Measurements from ENCODE around the gene BPIFA1.

DNA sequence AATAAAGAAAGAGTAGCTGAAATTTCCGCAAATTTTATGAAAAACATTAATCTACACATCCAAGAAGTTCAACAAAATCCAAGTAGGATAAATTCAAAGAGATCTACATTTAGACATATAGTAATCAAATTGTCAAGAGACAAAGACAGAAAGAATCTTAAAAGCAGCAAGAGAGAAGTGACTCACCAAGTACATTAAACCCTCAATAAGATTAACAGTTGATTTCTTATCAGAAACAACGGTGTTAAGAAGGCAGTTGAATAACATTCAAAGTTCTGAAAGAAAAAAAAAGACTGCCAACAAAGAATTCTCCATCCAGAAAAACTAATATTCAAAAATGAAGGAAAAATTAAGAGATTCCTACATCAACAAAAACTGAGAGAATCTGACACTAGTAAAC lies 19.2 kb downstream of the BPIFA1 start:
- TF ChIP-seq SUZ12 (IDR thresholded peaks at IDR 0.05) (no peak), ELF4 (IDR thresholded peaks at IDR 0.05) (no peak), BHLHE40 (IDR thresholded peaks at IDR 0.05; ENCODE audit: borderline replicate concordance) (no peak), TARDBP (IDR thresholded peaks at IDR 0.05) (no peak), FOXM1 (IDR thresholded peaks at IDR 0.05; ENCODE audit: borderline replicate concordance) (no peak), SP1 (IDR thresholded peaks at IDR 0.05) (no peak), HDGF (IDR thresholded peaks at IDR 0.05; ENCODE audit: borderline replicate concordance) (no peak), NFRKB (IDR thresholded peaks at IDR 0.05) (no peak), FOXA1 (IDR thresholded peaks at IDR 0.05) (no peak), LEF1 (IDR thresholded peaks at IDR 0.05; ENCODE audit: borderline replicate concordance) (no peak)
- TF ChIP-seq, protein P1, sequence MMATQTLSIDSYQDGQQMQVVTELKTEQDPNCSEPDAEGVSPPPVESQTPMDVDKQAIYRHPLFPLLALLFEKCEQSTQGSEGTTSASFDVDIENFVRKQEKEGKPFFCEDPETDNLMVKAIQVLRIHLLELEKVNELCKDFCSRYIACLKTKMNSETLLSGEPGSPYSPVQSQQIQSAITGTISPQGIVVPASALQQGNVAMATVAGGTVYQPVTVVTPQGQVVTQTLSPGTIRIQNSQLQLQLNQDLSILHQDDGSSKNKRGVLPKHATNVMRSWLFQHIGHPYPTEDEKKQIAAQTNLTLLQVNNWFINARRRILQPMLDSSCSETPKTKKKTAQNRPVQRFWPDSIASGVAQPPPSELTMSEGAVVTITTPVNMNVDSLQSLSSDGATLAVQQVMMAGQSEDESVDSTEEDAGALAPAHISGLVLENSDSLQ (IDR thresholded peaks at IDR 0.05), result no peak

Measured in HEK293T (cell line).